H1 (cell line): ENCODE results near the gene GRAMD1B. TPM values are rescaled to one million over a fixed set of nuclear protein-coding genes. Genes with fewer than 3 reads are reported as not detected.

Source experiments
- EP300 ChIP-seq, 2 experiments: IDR thresholded peaks; 1 replicate in 1 of 2; 2 replicates in 1 of 2; pipeline ENCODE4 v1.6.1; 2011 to 2012; ENCODE audit warnings: low read depth in 2 of 2, low read length in 2 of 2, mild to moderate bottlenecking in 2 of 2, borderline replicate concordance in 1 of 2, inconsistent platforms in 1 of 2, moderate library complexity in 1 of 2
- polyA plus RNA-seq, 7 experiments: library from polyadenylated mRNA; depleted of rRNA in 3 of 7; stranded (reverse) in 5 of 7; unstranded in 2 of 7; fragments of >200 nt in 5 of 7; fragments of 200-250 nt in 2 of 7; gene quantifications; 1 replicate in 5 of 7; 2 replicates in 1 of 7; 4 replicates in 1 of 7; pipeline versions ENCODE4 v1.2.1 to v1.2.3, GENCODE V29; 2011 to 2013; ENCODE audit warnings: missing spikeins in 2 of 7, mixed read lengths in 2 of 7
- total RNA-seq: library from RNA; stranded (reverse); fragmentation: NEBNext Ultra II Directional; extraction: Animal tissue kit (Norgen Biotek cat#: 25700); gene quantifications from 2 replicates; pipeline ENCODE4 v1.2.1, GENCODE V29; 2021

GRAMD1B gene
- total and polyA plus RNA-seq, 2 of the 8 experiments (the other 6 are each of a cell fraction or from before 2014, with no cell fraction given): 10.1 to 21.2 TPM

DNA sequence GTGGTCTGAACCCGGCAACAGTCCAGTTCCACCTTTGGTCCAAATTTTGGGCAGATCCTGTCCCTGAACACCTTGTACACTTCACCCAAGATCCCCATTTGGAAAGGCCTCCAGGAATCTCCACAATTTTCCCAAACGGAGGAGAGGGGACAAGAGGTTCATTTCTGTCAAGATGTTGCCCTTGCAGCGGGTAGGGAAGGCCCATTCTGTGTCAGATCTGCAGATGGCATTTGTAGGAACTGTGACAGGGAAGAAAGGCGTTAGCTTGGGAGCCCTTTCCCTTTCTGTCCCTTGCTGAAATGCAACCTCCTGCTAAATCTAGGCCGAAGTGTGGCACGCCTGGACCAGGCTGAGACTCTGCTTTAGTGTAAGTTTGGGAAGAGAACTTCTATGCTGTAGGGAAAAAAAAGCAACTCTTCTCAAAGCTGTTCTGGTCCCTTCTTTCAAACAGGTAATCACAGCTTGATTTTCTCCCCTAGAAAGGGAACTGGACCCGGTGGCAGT is 138.3 kb downstream of the GRAMD1B start (continued):
- TF ChIP-seq EP300 (IDR thresholded peaks at IDR 0.05; ENCODE audit: borderline replicate concordance in 1 of 2, low read depth in 2 of 2, low read length in 2 of 2): no peak
